Stimulated activated CD8-positive, alpha-beta memory T cell treated with anti-CD3 and anti-CD28 coated beads, Interleukin-7, amount 100 ng/mL, for 1 hour (primary cell): ENCODE measurements around the gene TMPRSS2.
"Not testable (repeated sequence)": the region's sequence is repeated elsewhere in the genome, so short reads cannot be mapped to it uniquely, and the experiment has no call there.

Experiments used
- DNase-seq, 2 donors: peaks; one replicate each; pipeline ENCODE4 v3.0.0-alpha.2; 2020; ENCODE audit warnings: low read depth in 2 of 2

TMPRSS2 gene

DNA sequence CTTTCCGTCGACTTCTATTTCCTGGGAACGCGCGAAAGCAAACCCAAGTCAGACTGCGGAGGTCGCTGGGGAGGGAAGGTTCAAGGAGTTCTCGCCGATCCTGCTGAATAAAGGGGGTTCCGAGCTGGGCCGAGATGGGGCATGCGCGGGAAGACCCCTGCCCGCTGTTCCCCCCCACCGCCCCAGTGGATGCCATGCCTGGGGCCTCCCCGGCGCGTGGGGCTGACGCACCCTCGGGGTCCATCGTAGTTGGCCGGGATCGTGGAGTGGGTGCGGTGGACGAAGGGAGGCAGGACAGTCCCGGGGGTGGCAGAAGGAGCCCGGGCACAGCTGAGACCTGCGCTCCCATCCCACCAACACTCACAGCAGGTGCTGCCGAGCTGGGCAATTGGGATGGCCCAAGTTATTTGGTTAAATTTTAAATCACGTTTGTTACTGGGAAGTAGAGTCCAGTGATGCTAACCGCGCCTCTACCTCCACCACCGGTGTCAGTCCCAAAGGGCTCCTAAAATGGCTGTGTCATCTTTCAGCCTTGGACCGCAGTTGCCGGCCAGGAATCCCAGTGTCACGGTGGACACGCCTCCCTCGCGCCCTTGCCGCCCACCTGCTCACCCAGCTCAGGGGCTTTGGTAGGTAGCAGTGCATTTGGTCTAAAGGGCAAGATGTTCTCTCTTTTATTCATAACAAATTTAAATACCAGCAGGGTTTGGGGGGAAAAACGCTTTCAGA, 81.1 kb downstream of the TMPRSS2 start:
- DNase-seq, result no peak

DNA sequence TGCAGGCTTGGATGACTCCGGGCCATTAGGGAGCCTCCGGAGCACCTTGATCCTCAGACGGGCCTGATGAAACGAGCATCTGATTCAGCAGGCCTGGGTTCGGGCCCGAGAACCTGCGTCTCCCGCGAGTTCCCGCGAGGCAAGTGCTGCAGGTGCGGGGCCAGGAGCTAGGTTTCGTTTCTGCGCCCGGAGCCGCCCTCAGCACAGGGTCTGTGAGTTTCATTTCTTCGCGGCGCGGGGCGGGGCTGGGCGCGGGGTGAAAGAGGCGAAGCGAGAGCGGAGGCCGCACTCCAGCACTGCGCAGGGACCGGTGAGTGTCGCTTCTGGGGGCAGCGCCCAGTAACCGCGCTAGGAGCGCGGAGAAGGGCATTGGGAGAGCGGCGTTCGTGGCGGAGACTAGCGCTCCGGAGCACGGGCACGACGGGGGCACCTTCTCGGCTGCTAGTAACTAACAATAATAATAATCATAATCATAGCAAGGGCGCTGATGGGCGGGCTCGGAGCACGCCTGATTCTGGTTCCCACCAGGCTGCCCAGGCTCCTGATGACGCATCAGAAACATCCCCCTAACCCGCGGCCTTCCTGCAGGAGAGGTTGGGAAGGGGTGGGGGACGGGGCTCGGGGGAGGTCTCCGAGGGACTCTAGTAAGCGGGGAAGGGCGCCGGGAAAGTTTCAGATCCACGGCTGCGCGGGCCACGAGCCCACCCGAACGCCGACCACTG, 81.8 kb downstream of the TMPRSS2 start, which contains the start of gene MX1:
Gene MX1 (plus strand): TSS at position 286 of the 722 bp plus-strand sequence. CDS start 5,832 bp downstream, outside the sequence.
- DNase-seq, result peak; percentile 74 to 90

DNA sequence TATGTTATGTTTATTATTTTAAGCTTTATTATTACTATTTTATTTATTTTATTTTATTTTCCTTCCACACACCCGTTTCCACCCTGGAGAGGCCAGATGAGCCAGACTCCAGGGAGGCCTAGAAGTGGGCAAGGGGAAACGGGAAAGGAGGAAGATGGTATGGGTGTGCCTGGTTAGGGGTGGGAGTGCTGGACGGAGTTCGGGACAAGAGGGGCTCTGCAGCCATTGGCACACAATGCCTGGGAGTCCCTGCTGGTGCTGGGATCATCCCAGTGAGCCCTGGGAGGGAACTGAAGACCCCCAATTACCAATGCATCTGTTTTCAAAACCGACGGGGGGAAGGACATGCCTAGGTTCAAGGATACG, 82.4 kb downstream of the TMPRSS2 start:
- no peak for DNase-seq

DNA sequence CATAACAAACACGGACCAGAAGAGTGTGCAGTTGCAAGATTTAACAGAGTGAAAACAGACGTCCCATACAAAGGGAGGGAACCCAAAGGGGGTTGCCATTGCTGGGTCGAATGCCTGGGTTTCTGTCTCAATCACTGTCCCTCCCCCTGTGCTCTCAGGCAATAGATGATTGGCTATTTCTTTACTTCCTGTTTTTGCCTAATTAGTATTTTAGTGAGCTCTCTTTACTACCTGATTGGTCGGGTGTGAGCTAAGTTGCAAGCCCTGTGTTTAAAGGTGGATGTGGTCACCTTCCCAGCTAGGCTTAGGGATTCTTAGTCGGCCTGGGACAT, 84.7 kb downstream of the TMPRSS2 start:
- DNase-seq, result not testable (repeated sequence)

DNA sequence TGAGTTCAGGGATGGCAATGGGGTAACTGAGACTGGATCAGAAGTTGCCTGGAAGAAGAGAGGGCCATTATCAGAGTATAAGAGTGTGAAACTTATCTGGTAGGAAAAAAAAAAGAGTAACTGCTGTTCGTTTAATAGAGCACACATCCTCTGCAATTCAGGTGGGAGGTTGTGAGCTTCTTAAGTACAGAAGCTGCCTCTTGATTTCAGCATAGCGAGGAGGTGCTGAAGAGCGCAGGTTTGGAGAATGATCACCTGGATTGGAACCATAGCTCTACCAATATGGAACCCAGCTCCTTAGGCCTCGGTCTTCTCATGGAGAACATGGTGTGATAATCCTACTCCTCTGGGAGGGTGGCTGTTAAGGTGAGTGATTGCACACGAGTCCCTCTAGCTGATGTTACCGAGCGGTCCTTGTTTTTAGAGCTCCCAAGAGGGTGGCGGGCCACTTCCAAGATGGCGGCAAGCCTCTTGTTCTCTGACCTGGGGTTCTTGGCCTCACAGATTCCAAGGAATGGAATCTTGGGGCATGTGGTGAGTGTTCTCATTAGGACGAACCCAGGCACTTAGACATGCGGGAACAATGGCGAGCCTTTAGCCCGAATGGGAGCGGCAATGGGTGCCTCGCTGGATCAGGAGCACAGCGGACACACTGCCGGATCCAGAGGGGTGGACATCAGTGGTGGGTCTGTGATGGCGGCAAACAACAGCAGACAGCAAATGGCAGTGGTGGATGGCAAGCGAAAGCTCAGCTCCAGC, 85.2 kb downstream of the TMPRSS2 start:
- no peak for DNase-seq

DNA sequence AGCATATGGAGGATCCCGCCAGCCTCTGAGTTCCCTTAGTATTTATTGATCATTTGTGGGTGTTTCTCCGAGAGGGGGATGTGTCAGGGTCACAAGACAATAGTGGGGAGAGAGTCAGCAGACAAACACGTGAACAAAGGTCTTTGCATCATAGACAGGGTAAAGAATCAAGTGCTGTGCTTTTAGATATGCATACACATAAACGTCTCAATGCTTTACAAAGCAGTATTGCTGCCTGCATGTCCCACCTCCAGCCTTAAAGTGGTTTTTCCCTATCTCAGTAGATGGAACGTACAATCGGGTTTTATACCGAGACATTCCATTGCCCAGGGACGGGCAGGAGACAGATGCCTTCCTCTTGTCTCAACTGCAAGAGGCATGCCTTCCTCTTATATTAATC, 87.0 kb downstream of the TMPRSS2 start:
- DNase-seq, result not testable (repeated sequence)

DNA sequence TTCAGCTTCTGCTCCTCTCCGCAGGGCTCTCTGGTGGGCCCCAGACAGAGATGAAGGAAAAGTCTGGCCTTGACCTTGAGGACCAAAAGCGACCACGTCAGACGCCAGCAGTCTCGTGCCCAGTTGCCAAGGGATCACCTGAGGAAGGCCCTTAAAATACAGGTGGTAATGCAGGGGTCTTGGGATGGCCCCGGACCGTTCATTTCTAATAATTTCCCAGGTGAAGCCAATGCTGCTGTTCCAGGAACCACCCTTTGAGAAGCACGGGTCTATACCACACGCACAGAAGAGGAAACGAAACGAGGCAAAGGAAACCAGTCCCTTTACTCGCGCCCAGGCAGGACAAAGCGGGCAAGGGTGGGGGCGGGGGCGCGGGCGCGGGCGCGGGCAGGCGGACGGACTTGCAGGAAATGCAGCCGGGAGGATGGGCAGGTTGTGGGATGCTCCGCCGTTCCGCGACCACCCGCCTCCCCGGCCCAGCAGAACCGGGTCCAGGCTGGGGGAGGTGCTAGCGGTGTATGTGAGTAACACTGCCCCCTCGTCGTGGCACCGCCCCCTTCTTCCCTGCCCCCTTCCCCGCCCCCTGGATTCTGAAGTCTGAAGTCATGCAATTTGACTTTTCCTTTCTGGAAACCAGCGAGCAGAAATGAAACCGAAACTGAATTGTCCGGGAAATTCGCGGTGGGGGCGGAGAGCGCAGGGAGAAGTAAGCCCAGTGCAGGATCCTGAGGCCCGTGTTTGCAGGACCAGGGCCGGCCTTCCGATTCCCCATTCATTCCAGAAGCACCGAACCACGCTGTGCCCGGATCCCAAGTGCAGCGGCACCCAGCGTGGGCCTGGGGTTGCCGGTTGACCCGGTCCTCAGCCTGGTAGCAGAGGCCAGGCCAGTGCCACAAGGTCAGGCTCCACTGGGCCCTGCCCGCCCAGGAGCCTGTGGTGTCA, 87.8 kb downstream of the TMPRSS2 start:
- DNase-seq, result peak; percentile 26 to 45

DNA sequence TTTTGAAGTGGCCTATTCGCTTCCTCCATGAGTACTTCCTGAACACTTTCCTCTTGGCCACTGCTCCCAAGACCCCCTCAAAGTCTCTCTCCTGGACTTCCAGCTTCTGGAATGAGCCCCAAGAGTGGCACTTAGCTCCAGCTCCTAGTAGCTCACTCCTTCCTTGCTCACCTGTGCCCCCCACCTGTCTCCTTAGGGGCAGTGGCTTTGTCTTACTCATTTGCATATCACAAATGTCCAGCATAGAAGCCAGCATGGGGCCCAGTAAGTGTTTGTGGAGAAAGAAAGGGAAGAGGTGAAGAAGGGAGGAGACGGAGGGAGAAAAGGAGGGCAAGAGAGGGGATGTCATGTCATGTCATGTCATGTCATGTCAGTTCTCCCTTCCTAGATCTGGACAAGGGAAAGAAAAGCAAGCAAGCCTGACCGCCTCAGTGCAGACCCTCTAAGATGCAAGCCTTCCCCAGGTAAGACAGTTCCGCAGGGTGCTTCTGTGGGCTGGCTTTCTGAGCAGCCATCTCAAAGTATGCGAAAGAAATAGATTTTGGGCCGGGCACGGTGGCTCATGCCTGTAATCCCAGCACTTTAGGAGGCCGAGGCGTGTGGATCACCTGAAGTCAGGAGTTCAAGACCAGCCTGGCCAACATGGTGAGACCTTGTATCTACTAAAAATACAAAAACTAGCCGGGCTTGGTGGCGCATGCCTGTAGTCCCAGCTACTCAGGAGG, 88.8 kb downstream of the TMPRSS2 start:
- DNase-seq, result no peak

DNA sequence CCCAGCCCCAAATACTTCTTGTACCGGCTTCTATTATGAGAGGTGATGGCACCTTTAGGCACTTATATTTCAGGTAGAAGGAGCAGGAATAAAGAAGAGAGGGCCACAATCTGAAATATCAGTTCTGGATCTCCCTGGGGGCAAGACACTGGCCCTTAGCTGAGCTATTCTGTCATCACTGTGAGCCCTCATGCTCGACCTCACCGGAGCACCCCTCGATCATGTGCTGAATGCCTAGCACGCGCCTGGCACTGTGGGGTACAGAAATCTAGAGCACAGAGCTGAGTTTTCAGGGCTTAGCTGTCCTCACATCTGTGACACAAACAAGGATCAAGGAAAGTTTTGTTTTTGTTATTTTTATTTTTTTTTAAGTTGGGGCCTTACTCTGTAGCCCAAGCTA, 89.6 kb downstream of the TMPRSS2 start:
- no peak for DNase-seq

DNA sequence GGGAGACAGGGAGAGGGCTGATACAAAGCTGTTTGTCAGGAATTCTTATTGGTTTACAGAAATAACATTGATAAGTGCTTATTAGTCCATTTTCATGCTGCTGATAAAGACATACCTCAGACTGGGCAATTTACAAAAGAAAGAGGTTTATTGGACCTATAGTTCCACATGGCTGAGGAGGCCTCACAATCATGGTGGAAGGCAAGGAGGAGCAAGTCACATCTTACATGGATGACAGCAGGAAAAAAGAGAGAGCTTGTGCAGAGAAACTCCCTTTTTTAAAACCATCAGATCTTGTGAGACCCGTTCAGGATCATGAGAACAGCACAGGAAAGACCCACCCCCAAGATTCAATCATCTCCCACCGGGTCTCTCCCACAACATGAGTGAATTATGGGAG, 90.5 kb downstream of the TMPRSS2 start:
- DNase-seq, result not testable (repeated sequence)
